Cardiac fibroblast (primary cell): ENCODE results near the gene TTLL8.

Source experiments
- DNase-seq, 2 donors: peaks; one replicate each; pipeline versions ENCODE4 v3.0.0 to v3.0.0-alpha.2; 2010; ENCODE audit warnings: low read depth in 2 of 2
- H3K4me3 ChIP-seq, 2 donors: replicated peaks in 1 of 2; 1 replicate in 1 of 2; 2 replicates in 1 of 2; pipeline ENCODE4 v1.5.1; 2011; ENCODE audit warnings: low read depth in 2 of 2, low read length in 2 of 2, mild to moderate bottlenecking in 2 of 2, moderate library complexity in 1 of 2
- CTCF ChIP-seq: IDR thresholded peaks from one replicate; pipeline ENCODE4 v1.5.1; 2011; ENCODE audit warnings: low read depth, mild to moderate bottlenecking, low read length, inconsistent platforms

TTLL8 gene

GRCh38 chr22:50083462-50084079 lies 25.5 kb upstream of the TTLL8 start:
- DNase-seq, result no peak
- TF ChIP-seq CTCF, result no peak
- H3K4me3 ChIP-seq, result no peak overlapping the region

- DNase-seq, result no peak
- TF ChIP-seq CTCF, result no peak
- no peak overlapping the region for H3K4me3 ChIP-seq
Observed at GRCh38 chr22:50082961-50083461, 24.9 kb upstream of the TTLL8 start.

- DNase-seq, result no peak
- H3K4me3 ChIP-seq, result no peak overlapping the region
- no peak for TF ChIP-seq CTCF
Observed at GRCh38 chr22:50082197-50082715, 24.2 kb upstream of the TTLL8 start.

- no peak overlapping the region for H3K4me3 ChIP-seq
- TF ChIP-seq CTCF, result no peak
- no peak for DNase-seq
Observed at GRCh38 chr22:50081426-50082196, 23.5 kb upstream of the TTLL8 start.

GRCh38 chr22:50080077-50080465 lies 22.0 kb upstream of the TTLL8 start:
- no peak overlapping the region for H3K4me3 ChIP-seq
- DNase-seq, result no peak
- TF ChIP-seq CTCF, result no peak

GRCh38 chr22:50078761-50079160 lies 20.7 kb upstream of the TTLL8 start:
- H3K4me3 ChIP-seq, result no peak overlapping the region
- no peak for DNase-seq
- no peak for TF ChIP-seq CTCF
